Activated naive CD4-positive, alpha-beta T cell treated with anti-CD3 and anti-CD28 coated beads, Interleukin-2, amount 50 U/mL, for 16 hours (primary cell): ENCODE data around the gene SYNGAP1.
A peak's percentile ranks its signal among the peaks of the same experiment; 100 is the strongest.

ENCODE experiments used
- DNase-seq: peaks from one replicate; pipeline ENCODE4 v3.0.0-alpha.2; 2020

SYNGAP1 gene

DNA sequence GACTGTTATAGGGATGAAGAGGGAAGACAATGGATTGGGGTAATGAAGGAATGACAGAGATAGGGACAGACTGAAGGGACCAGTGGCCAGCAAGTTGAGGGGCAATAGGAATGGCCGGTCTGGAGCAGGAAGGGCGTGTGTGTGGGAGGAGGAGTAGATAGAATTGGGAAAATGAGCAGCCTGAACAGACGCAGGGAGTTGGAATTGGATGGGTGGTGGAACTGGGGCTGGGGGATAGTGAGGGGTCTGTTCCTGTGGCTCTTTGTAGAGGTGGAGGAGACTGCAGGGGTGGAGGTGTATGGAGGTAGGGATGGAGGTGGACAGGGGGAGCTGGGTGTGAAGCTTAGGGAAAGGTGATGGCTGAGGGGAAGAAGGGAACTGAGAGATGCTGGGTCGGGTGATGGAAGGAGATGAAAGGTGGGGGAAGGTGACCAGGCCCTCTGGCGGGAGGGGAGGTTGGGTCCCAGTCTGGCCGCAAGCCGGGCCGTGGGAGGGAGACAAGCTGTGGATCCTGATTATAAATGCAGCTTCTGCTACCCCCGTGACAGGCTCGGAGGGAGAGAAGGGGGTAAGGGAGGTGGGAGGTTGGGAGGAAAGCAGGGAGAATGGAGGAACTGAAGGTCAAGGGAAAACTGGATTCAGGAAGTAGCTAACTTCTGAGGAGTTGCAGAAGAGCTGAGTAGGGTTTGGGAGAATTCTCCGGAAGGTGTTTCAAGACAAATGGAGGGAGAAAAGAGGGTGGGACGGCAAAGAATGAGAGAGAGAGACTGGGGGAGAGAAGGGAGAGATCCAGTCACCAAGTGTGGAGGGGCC is 5.2 kb downstream of the SYNGAP1 start:
- DNase-seq: no peak

DNA sequence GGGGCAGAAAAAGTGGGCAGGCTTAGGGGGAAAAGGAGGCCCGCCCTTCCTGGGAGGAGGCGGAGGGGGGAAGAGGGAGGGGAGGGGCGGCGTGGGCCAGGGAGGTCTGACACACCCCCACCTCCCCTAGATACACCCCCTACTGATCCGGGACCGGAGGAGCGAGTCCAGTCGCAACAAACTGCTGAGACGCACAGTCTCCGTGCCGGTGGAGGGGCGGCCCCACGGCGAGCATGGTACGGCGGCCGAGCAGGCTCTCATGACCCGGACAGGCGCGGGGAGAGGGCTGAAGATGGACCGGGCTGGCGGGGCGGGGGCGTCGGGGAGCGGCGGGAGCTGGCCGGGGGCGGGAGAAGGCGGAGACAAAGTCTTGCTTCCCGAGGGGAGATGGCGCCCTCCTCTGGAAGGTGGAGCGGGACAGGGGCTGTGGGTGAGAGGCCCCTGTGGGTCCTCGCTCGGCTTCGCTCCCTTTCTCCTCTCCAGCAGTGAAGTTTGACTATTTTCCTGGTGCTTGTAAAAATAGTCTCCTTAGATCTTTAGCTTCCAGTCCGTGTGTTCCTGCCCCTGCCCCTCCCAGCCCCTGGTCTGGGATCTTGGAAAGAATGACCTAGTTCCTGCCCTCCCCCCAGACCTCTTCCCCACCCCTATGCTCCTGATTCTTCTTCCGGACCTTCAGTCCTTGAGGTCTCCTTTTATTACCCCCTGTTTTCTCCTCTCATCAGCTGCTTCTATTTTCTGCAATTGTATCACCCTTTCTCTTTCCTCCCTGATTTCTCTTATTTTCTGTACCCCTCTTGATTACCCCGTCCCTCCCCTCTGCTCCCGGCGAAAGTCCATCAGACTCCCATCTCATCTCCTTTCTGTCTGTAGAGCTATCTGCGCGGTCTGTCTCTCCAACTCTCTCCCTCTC is 6.1 kb downstream of the SYNGAP1 start:
- DNase-seq: peak; percentile 78

DNA sequence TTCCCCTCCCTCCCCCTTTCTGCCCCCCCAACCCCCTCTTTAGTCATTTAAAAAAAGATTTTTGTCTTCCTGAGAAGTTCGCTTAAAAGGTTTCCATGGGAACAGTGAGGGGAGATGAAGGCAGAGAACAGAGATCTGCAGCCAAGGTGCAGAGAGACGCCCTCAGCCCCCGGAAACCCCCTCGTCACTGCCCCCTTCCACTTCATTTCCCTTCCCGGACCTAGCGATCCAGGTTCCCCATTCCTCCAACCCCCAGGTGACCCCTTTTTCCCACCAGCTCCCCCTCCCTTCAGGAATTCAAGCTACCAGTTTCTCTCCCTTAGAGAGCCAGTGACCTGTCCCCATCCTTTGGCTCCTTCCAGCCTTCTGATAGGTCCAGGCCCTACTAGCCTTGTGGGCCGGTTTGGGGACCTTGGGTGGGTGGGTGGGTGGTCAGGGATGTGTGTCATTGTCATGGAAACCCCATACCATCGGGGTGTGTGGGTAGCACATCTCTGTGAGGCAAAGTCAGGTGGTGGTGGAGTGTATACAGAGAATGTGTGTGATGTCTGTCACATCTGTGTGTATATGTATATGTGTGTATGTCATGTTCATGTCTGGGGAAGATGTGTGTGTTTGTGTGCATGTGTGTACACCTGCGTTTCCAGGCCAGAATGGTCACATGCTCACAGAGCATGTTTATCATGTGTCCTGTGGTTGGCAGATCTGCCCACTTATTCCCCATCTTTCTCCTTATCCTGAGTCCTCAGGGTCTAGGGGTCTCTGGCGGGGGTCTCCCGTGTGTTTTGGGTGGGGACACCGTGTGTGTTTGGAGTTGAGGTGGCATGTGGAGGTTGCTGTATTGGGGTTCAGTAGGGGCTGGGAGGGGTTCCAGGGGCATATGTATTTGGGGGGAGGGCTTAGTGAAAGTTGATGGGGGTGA is 7.0 kb downstream of the SYNGAP1 start:
- DNase-seq: no peak

DNA sequence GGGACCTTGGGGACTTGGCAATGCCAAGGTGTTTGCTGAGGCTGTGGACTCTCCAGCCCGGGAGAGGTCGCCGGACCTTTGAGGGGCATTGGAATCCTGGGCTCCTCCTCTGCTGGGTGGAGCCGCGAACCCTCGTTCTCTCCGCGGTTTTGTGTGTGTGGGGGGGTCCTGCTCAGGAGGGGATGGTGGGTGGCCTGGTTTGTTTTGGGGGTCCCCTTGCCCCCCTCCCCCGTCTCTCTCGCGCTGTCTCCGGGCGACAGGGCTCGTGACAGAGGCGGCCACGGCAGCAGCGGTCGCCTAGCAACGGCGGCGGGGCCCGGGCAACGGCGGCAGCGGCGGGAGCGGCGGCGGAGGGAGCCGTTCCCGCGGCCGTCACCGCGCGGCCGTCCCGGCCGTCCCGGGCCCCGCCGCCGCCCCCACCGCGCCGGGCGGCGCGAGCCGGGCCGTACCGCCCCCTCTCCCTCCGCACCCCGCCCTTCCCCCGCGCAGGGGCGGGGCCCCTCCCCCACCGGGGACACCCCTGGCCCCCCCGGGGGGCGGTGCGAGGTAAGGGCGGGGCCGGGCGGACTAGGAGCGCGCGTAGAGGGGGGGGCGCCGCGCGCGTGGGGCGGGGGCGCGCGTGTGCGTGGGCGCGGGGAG is 7.8 kb downstream of the SYNGAP1 start:
- peak; percentile 60 for DNase-seq

DNA sequence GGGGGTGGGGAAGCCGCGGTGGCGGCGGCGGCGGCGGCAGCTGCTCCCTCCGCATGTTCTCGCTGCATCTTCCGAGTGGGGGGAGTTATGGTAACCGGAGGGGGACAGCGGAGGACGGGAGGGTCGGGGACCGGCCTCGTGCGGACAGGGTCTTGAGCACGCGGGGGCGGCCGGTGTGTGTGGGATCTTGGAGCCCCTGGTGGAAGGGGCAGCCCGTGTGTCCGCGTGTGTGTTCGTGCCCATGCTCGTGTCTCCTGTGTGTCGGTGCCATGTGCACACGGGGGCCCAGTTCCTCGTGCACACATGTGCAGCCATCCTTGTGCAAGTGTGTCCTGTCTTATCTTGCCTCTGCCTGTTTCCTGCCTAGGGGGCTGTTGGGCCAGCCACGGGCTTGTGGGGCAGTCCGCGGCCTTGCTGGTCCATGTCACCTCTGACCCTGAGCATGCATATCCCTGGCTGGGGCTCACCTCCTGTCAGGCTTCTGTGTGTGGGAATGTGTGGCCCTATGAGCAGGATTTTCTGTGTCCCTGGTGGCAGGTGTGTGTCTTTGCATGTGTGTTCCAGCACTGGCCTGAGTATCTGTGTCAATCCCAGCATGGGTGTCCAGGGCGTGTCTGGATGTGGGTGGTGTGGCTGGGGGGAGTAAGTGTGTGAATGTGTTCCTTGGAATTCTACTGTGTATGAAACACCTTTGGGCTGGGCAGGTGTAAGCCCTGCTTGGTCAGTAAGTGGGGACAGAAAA is 8.5 kb downstream of the SYNGAP1 start:
- DNase-seq: peak; percentile 41

DNA sequence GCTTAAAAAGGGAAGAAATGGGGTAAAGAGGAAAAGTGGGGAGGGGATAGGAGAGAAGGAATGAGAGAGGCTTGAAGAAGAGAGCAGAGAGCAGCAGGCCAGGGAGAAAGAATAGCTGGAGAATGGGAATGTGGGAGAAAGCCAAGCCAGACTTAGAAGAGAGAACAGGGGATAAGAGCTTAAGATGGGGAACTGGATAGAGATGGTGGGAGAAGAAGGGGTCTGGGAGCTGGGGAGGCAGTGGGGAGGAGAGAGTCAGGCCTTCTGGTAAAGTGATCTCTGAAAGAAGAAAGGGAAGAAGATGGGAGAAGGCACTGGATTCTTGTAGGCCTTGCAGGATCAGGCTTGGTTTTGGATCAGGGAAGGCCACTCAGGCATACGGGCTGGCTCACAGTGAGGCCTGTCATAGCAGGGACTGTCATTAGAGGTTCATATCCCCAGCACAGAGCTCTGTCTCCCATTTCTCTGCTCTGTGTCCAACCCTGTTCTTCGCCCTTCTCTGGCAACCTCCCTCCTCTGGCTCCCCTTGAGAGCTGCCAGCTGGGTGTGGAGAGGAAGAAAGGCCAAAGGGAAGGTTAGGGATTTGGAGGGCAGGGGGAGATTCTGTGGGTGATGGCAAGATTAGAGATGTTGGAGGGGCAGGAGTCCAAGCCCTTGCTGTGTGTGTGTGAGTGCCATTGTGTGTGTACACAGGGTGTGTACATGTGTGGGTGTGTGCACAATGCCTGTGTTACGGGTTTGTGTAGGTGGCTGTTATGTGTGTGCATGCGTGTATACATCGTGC is 9.3 kb downstream of the SYNGAP1 start:
- no peak for DNase-seq

DNA sequence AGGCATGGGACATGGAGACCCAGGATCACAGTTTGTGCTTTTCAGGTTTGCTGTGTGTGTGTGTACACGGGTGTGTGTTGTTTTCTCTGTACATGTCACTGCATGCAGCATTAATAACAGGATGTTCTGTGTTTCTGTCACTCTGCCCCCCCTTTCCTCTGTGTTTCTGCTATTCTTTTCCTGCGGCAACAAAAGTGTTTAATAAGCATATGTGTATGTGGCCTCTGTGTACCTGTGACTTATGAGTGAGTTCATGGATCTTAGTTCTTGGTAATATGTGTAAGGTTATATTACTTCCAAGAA is 9.8 kb downstream of the SYNGAP1 start:
- no peak for DNase-seq

DNA sequence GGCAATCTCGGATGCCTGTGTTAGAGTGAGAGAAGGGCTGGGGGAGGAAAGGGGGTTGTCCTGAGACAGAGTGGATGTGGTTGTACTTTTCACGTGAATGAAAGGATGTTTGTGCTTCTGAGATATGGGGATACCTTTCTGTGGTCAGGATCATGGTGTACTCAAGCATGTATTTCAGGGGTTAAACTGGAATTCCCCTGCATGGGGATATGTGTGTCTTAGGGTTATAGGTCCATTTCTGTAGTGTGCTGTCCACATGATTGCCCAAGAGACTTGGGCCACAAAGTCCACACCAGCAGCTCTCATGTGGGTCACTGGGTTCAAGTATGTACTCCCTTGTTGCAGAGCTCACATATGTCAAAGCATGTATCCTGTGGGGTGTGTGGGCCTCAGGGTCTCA is 10.5 kb downstream of the SYNGAP1 start:
- no peak for DNase-seq

DNA sequence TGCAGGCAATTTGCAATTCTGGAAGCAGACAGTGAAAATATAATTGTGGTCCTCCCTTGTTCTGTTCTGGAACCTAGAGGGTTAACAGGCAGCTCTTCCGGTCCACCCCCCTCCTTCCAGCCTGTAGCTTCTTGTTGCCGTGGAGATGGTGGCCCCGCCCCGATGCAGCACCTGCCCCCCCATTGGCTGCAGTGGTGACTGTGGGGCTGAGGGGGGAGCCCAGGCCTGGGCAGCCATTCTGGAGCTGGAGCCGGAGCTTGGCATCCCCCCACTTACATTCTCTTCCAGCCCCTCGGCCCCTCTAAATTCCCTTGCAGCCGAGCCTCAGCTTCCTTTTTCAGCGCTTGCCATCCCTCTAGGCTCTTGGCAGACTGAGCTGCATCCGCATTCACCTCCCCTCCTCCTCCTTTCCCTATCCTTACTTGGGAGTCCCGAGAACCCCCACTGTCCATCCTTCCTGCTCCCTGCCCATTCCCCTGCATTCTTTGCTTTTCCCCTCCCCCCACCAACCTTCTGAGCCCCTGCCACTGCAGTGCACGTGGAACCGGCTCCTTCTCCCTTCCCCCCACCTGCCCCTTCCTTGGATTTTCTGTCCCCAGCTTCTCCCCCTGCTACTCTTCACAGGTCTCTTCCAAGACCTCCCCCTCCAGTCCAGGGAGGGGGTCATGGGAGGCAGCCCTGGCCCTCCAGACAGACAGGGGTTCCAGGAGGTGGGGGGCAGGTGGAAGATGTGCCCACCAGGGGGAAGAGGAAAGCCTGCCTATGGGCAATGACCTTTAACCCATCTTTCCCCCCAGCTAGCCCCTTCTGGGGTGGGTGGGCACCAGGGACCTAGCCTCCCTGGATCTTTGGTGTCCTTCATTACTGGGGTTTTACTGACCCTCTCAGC is 11.4 kb downstream of the SYNGAP1 start:
- DNase-seq: peak; percentile 85

DNA sequence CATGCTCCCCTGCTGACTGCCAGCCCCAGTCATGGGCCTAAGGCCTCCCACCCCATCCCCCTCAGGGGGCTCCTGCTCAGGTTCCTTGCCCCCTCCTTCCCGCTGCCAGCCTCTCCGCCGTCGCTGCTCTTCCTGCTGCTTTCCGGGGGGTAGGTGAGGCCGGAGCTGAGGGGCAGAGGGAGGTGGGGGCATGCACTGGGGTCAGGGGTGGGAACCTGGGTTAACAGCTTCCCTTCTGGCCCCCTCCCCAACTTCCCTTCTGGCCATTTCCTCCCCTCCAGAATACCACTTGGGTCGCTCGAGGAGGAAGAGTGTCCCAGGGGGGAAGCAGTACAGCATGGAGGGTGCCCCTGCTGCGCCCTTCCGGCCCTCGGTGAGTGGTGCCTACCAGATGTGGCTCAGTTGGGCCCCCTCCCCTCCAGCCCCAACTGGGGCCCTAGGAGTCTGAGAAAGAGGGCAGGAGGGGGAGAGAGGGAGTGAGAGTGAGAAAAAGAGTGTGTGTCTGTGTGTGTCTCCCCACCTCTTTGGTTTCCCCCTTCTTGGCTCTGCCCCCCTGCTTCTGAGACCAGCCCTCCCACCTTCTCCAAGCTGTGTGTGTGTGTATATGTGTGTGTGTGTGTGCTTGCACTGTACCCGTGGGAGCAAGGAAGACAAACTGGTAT is 12.1 kb downstream of the SYNGAP1 start:
- DNase-seq: no peak

DNA sequence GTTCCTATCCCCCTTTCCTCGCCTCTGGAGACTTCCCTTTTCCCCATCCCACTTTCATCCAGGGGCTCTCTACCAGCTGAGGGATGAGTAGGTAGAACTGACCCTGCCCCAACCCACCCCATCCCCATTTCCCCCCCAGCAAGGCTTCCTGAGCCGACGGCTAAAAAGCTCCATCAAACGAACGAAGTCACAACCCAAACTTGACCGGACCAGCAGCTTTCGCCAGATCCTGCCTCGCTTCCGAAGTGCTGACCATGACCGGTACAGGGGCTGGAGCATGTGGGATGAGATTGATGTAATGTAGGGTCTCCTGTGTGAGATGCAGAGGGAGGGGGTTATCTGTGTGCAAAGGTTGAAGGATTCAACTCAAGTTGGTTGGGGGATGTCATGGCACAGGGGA is 12.7 kb downstream of the SYNGAP1 start:
- DNase-seq: no peak

DNA sequence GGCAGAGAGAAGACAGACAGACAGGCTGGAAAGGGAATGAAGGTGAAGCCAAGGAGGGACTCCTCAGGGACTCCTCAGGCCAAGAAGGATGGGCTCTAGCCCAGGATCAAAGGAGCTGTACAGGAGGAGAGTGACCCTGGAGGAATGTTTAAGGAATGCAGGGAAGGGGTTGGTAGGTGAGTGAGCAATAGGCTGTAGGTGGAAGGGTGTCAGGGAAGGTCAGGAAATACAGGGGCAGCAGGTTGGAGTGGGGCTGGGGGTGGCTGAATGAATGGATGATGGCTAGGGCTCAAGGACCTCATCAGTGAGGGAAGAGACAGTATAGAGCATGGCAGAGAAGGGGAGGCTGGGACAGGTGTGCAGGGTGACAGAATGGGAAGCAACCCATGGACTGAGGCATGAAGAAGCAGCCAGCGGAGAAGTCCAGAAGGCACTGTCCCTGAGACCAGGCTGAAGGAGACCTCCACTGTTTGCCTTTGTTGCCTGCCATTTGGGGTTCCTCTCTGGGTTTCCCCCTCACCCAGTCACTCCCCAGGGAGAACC is 13.2 kb downstream of the SYNGAP1 start:
- no peak for DNase-seq

DNA sequence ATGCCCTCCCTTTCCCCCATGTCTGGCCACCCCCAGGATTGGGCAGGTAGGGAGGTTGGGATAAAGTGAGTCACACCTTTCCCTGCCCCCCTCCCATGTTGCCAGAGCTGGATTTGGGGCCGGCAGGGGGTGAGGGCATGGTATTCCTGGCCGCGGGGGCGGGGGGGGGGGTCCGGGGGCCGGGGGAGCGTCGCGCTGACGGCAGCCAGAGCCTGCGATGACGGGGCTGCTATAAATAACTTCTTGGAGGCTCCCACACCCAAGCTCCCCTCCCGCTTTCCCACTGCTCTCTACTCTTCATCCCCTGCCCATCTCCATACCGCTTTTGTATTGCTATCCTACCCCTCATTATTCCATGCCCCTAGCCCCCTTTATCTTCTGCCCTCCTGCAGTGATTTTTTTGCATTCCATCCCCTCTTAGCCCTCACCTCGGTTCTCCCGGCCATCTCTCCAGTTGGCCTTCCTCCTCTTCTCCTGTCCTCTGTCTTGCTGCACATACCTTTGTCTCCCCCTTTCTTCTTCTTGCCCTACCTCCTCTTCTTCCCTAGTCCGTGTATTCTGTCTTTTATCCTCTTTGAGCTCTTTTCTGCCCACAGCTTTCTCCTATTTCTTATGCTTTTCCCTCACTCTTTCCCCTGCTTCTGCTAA is 13.8 kb downstream of the SYNGAP1 start:
- DNase-seq: no peak

DNA sequence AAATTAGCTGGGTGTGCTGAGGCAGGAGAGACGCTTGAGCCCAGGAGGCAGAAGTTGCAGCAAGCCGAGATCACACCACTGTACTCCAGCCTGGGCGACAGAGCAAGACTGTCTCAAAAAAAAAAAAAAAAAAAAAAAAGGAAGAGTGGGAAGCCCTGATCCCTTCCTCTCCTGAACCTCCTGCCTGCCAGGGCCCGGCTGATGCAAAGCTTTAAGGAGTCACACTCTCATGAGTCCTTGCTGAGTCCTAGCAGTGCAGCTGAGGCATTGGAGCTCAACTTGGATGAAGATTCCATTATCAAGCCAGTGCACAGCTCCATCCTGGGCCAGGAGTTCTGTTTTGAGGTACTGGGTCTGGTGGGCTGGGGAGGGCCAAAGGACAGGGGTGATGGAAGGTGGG is 15.1 kb downstream of the SYNGAP1 start:
- DNase-seq: no peak

DNA sequence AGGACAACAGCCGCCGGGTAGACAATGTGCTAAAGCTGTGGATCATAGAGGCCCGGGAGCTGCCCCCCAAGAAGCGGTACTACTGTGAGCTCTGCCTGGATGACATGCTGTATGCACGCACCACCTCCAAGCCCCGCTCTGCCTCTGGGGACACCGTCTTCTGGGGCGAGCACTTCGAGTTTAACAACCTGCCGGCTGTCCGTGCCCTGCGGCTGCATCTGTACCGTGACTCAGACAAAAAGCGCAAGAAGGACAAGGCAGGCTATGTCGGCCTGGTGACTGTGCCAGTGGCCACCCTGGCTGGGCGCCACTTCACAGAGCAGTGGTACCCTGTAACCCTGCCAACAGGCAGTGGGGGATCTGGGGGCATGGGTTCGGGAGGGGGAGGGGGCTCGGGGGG is 17.8 kb downstream of the SYNGAP1 start:
- DNase-seq: no peak

DNA sequence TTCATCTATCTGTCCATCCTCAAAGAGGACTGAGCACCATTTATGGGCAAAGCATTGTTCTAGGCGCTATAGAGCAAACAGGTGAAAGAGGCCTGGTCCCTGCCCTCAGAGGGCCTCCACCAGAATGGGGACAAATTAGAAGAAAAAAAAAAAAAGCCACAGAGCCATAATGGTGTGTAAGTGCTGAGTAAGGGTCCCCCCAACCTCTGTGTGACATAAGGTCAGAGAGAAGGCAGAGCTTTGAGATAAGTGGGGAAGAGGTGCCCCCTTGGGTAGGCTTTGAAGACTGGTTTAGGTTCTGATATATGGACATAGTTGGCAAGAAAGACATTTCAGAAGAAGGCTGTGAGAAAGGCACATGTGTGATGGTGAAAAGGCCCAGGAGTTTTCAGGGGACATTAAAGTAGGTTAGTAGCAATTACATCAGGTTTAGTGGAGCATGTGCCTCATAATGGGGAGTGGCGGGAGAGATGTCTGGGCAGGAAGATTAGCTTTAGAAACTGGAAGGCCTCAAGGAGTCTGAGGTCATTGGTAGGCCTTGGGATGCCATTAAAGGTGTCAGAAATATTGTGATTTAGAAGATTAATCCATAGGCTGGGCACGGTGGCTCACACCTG is 19.2 kb downstream of the SYNGAP1 start:
- no peak for DNase-seq

DNA sequence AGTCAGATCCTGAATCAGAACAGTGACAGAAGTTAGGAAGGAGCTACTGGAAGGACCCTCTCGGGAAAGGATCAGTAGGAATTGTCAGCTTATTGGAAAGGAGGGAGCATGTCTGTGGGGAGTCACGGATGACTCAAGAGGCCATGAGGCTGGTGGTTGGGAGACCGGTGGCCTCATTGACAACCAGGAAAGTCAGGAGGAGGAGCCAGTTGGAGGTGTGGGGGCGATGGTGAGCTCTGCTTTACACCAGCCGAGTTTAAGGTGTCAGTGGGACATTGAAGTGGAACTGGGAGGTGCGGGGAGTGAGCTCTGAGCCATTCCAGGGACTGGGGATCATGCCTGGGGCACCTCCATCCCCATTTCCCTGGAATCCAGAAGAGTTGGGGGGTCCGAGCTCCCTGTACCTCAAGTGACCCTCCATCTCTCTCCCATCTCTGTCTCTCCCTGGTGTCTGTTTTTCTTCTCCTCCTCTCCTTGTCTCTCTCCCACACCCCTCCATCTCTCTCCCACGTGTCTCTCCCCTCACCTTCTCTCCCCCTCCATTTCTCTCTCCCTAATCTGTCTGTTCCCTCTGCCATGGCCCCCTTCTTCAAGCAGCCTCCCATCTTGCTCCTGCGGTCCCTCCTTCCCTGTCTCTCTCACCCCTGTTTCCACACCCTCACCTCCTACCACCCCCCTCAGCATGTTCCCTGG is 20.2 kb downstream of the SYNGAP1 start:
- DNase-seq: no peak
